Measurements from ENCODE around the gene SLC46A2. TPM values are rescaled to one million over a fixed set of nuclear protein-coding genes. Genes with fewer than 3 reads are reported as not detected.

The SLC46A2 gene
- total RNA-seq, 2 experiments from 2014 or later: not detected

DNA sequence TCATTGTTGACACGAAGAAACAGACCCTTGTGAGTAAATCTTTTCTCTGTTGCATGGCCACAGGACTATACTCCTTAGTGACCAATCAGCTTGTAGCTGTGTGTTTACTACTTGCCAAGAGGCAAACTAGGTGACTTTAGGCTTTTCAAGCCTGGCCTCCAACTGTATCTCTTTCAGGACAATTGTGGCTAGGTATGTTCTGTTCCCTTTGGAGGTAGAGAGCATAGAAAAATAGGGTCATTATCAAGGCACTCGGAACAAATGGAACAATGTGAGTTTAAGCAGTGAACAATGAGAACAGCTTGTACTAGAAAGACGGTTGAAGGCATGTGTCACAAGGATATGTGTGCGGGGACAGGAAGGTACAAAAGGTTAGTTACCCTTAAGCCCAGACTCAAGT is 48.1 kb downstream of the SLC46A2 start:
- Histone ChIP-seq H3K9me3 (ENCODE audit: low read length) (no peaks in the 10 kb centered on the region), H3K4me2 (ENCODE audit: low read length) (no peak overlapping the region), H3K4me3 (ENCODE audit: low read depth, low read length, poor library complexity, severe bottlenecking) (no peak overlapping the region), H2AFZ (ENCODE audit: low read length) (no peak overlapping the region), H3K79me2 (ENCODE audit: insufficient read depth, low read depth, low read length) (no peaks in the 10 kb centered on the region), H4K20me1 (ENCODE audit: insufficient read depth, low read length) (no peaks in the 10 kb centered on the region), H3K4me1 (ENCODE audit: insufficient read depth, low read length, poor library complexity, severe bottlenecking) (peaks cover 5% of the 10 kb centered on the region), H3K9me2 (ENCODE audit: insufficient read depth, low read length) (no peaks in the 10 kb centered on the region), H3K36me3 (ENCODE audit: insufficient read depth, low read length) (peaks cover 10% of the 10 kb centered on the region; the same call in 1 of the 2 replicates), H3K27ac (ENCODE audit: low read depth, low read length, poor library complexity, severe bottlenecking) (no peak overlapping the region)
- DNase-seq (ENCODE audit: low spot score): no peak
- intact Hi-C loops (cut with micrococcal nuclease; ENCODE audit: unreplicated experiment): no loop called here
- ChIA-PET CTCF (ENCODE audit: unreplicated experiment) (interaction anchor here (1.3 kb wide), 1 partner anchor 61 kb away, joined by 4 read pairs; no protein-coding TSS in a partner anchor), POLR2A (interaction anchor here (0.5 kb wide), 1 partner anchor 1054 kb away, joined by 4 read pairs; no protein-coding TSS in a partner anchor)
- no TSS peak for BruUV-seq (replicated peaks)
- TF ChIP-seq, protein P1, sequence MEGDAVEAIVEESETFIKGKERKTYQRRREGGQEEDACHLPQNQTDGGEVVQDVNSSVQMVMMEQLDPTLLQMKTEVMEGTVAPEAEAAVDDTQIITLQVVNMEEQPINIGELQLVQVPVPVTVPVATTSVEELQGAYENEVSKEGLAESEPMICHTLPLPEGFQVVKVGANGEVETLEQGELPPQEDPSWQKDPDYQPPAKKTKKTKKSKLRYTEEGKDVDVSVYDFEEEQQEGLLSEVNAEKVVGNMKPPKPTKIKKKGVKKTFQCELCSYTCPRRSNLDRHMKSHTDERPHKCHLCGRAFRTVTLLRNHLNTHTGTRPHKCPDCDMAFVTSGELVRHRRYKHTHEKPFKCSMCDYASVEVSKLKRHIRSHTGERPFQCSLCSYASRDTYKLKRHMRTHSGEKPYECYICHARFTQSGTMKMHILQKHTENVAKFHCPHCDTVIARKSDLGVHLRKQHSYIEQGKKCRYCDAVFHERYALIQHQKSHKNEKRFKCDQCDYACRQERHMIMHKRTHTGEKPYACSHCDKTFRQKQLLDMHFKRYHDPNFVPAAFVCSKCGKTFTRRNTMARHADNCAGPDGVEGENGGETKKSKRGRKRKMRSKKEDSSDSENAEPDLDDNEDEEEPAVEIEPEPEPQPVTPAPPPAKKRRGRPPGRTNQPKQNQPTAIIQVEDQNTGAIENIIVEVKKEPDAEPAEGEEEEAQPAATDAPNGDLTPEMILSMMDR (conservative IDR thresholded peaks at IDR 0.05; ENCODE audit: low read length): no peak
- no peak for TF ChIP-seq EZH2phosphoT487 (IDR thresholded peaks at IDR 0.05; ENCODE audit: borderline replicate concordance, low read depth, low read length)

DNA sequence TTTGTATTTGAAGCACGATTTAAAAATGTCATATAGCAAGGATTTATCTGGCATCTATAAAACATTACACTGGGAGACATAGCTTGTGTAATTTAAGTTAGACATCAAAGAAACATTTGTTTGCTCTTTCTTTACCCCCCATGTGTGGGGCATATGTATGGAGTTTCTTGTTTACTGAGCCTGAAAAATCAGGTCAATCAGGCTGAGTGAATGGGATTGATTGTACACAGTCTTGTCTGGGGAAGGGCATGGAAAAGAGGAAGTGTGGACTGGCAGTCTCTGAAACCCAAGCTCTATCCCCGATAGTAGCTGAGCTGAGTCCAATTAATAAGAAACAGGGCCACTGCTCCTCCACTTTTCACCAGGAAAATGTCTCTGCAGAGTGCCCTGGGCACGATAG is 49.4 kb downstream of the SLC46A2 start:
- H3K9me3 ChIP-seq (ENCODE audit: low read length): no peaks in the 10 kb centered on the region
- peaks cover 5% of the 10 kb centered on the region for H3K4me1 ChIP-seq (ENCODE audit: insufficient read depth, low read length, poor library complexity, severe bottlenecking)
- no TSS peak for BruUV-seq (replicated peaks)
- H3K27ac ChIP-seq (ENCODE audit: low read depth, low read length, poor library complexity, severe bottlenecking): no peak overlapping the region
- CTCF ChIA-PET (ENCODE audit: unreplicated experiment): interaction anchor here (0.7 to 1.5 kb wide), 2 partner anchors 60 to 61 kb away, joined by 4 to 7 read pairs; no protein-coding TSS in a partner anchor
- no peaks in the 10 kb centered on the region for H3K9me2 ChIP-seq (ENCODE audit: insufficient read depth, low read length)
- intact Hi-C loops (cut with micrococcal nuclease; ENCODE audit: unreplicated experiment): no loop called here
- no peak overlapping the region for H2AFZ ChIP-seq (ENCODE audit: low read length)
- peaks cover 10% of the 10 kb centered on the region; the same call in 1 of the 2 replicates for H3K36me3 ChIP-seq (ENCODE audit: insufficient read depth, low read length)
- no peak for DNase-seq (ENCODE audit: low spot score)
- H4K20me1 ChIP-seq (ENCODE audit: insufficient read depth, low read length): no peaks in the 10 kb centered on the region
- no peaks in the 10 kb centered on the region for H3K79me2 ChIP-seq (ENCODE audit: insufficient read depth, low read depth, low read length)
- TF ChIP-seq, protein P1 (conservative IDR thresholded peaks at IDR 0.05; ENCODE audit: low read length): no peak
- no peak for TF ChIP-seq EZH2phosphoT487 (IDR thresholded peaks at IDR 0.05; ENCODE audit: borderline replicate concordance, low read depth, low read length)
- POLR2A ChIA-PET: no interaction called here
- H3K4me3 ChIP-seq (ENCODE audit: low read depth, low read length, poor library complexity, severe bottlenecking): no peak overlapping the region
- H3K4me2 ChIP-seq (ENCODE audit: low read length): no peak overlapping the region

DNA sequence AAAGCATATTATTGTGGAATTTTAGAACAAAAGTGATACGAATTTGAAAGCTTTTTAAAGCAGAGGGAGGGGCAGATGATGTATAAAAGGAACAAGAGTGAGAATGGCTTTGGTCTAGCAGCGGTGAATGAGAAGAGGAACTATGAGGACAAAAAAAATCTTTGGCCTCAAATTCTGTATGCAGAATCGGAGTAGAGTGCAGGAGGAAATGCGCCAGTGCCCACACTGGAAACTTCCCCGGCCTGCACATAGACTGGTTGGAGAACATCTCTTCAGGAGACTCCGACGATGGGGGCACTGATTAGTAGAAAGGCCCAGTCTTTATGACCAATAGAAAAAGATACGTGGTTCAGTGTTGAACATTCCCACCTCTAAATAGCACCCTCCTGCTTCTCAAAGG is 51.3 kb downstream of the SLC46A2 start:
- H2AFZ ChIP-seq (ENCODE audit: low read length): no peak overlapping the region
- H3K9me2 ChIP-seq (ENCODE audit: insufficient read depth, low read length): no peaks in the 10 kb centered on the region
- H4K20me1 ChIP-seq (ENCODE audit: insufficient read depth, low read length): no peaks in the 10 kb centered on the region
- H3K27ac ChIP-seq (ENCODE audit: low read depth, low read length, poor library complexity, severe bottlenecking): no peak overlapping the region
- H3K4me3 ChIP-seq (ENCODE audit: low read depth, low read length, poor library complexity, severe bottlenecking): no peak overlapping the region
- CTCF ChIA-PET (ENCODE audit: unreplicated experiment): no interaction called here
- POLR2A ChIA-PET: no interaction called here
- H3K9me3 ChIP-seq (ENCODE audit: low read length): no peaks in the 10 kb centered on the region
- DNase-seq (ENCODE audit: low spot score): no peak
- no peaks in the 10 kb centered on the region for H3K79me2 ChIP-seq (ENCODE audit: insufficient read depth, low read depth, low read length)
- TF ChIP-seq, protein P1 (conservative IDR thresholded peaks at IDR 0.05; ENCODE audit: low read length): no peak
- no peak for TF ChIP-seq EZH2phosphoT487 (IDR thresholded peaks at IDR 0.05; ENCODE audit: borderline replicate concordance, low read depth, low read length)
- no TSS peak for BruUV-seq (replicated peaks)
- H3K4me2 ChIP-seq (ENCODE audit: low read length): no peak overlapping the region
- intact Hi-C loops (cut with micrococcal nuclease; ENCODE audit: unreplicated experiment): no loop called here
- no peaks in the 10 kb centered on the region for H3K4me1 ChIP-seq (ENCODE audit: insufficient read depth, low read length, poor library complexity, severe bottlenecking)
- H3K36me3 ChIP-seq (ENCODE audit: insufficient read depth, low read length): peaks cover 10% of the 10 kb centered on the region; the same call in 1 of the 2 replicates

Measured in OCI-LY7 (cell line).